Esophagus muscularis mucosa (tissue), 3 donors: ENCODE results near the gene TASOR2.

Experiments used
- CTCF ChIP-seq, 3 experiments: fragments of 200-600 bp in 2 of 3; fragments of 450-650 bp in 1 of 3; sonication (generic) in 2 of 3; IDR thresholded peaks; one replicate each; pipeline ENCODE4 v1.5.1; 2017 to 2019; ENCODE audit warnings: antibody characterized with exemption in 3 of 3, mild to moderate bottlenecking in 2 of 3, moderate library complexity in 1 of 3
- POLR2A ChIP-seq: fragments of 450-650 bp; IDR thresholded peaks from one replicate; pipeline ENCODE4 v1.6.1; 2017; ENCODE audit warnings: antibody characterized with exemption, moderate library complexity, mild to moderate bottlenecking, low read depth

- TF ChIP-seq CTCF (IDR thresholded peaks at IDR 0.05) (no peak), POLR2A (no peak)
Measured at GRCh38 chr10:5661043-5661442, 23.6 kb upstream of the TASOR2 start.
